NOMO-1 treated with dmso at 0.1 percent for 144 hours (cell line): ENCODE measurements around the gene TEAD2.
A peak's percentile ranks its signal among the peaks of the same experiment; 100 is the strongest.
"Not testable (repeated sequence)": the region's sequence is repeated elsewhere in the genome, so short reads cannot be mapped to it uniquely, and the experiment has no call there.

Source experiments
- DNase-seq: peaks from one replicate; lab custom pipeline; 2025; ENCODE audit not compliant: unreplicated experiment; lab: John Stamatoyannopoulos, UW

Gene TEAD2

GRCh38 chr19:49387936-49388372 lies 25.7 kb upstream of the TEAD2 start, which contains the start of gene KASH5:
TSS of gene KASH5 (plus strand) at chr19:49388249. CDS start at chr19:49390884, 2,635 bp downstream.
- DNase-seq: peak; percentile 88

- DNase-seq: no peak
Measured at GRCh38 chr19:49383599-49383998, 21.4 kb upstream of the TEAD2 start.

GRCh38 chr19:49382639-49383038 lies 20.4 kb upstream of the TEAD2 start:
- DNase-seq: no peak

GRCh38 chr19:49380391-49380790 lies 18.2 kb upstream of the TEAD2 start:
- no peak for DNase-seq

GRCh38 chr19:49378512-49378911 lies 16.3 kb upstream of the TEAD2 start:
- no peak for DNase-seq

GRCh38 chr19:49374665-49375434 lies 12.6 kb upstream of the TEAD2 start:
- no peak for DNase-seq

GRCh38 chr19:49373174-49373573 lies 11.0 kb upstream of the TEAD2 start:
- not testable (repeated sequence) for DNase-seq

GRCh38 chr19:49371184-49371583 lies 9.0 kb upstream of the TEAD2 start:
- DNase-seq: no peak

GRCh38 chr19:49368711-49369358 lies 6.6 kb upstream of the TEAD2 start:
- no peak for DNase-seq

GRCh38 chr19:49366110-49366509 lies 3.9 kb upstream of the TEAD2 start:
- no peak for DNase-seq

- DNase-seq: no peak
Measured at GRCh38 chr19:49364083-49364737, 2.0 kb upstream of the TEAD2 start.

GRCh38 chr19:49363268-49364082 lies 1.3 kb upstream of the TEAD2 start, which contains the start of gene DKKL1:
TSS of gene DKKL1 (plus strand) at chr19:49363877. CDS start at chr19:49363999, 122 bp downstream.
- DNase-seq: peak; percentile 90

- no peak for DNase-seq
Measured at GRCh38 chr19:49362929-49363267, 682 bp upstream of the TEAD2 start.

GRCh38 chr19:49361438-49362047 lies 673 bp downstream of the TEAD2 start:
- no peak for DNase-seq

- DNase-seq: no peak
Measured at GRCh38 chr19:49359851-49360820, 2.1 kb downstream of the TEAD2 start.

GRCh38 chr19:49357186-49357585 lies 5.0 kb downstream of the TEAD2 start:
- DNase-seq: no peak

- DNase-seq: no peak
Measured at GRCh38 chr19:49356382-49356781, 5.8 kb downstream of the TEAD2 start.

GRCh38 chr19:49355909-49356353 lies 6.3 kb downstream of the TEAD2 start:
- no peak for DNase-seq

GRCh38 chr19:49349567-49349966 lies 12.6 kb downstream of the TEAD2 start:
- DNase-seq: no peak
